ENCODE results near the gene PDZD4.

PDZD4 gene

GRCh38 chrX:153829799-153830639, at the start of gene PDZD4:
PDZD4 (minus strand) TSS chrX:153830544; CDS start chrX:153830298, 246 bp downstream.
- no peak for DNase-seq

- DNase-seq = no peak
Measured at GRCh38 chrX:153879741-153880439, 49.5 kb upstream of the PDZD4 start.

GRCh38 chrX:153878969-153879653, 48.8 kb upstream of the PDZD4 start:
- no peak for DNase-seq

- no peak for DNase-seq
Measured at GRCh38 chrX:153878345-153878744, 48.0 kb upstream of the PDZD4 start.

GRCh38 chrX:153877571-153878261, 47.4 kb upstream of the PDZD4 start:
- no peak for DNase-seq

GRCh38 chrX:153876112-153876491, 45.8 kb upstream of the PDZD4 start:
- DNase-seq = no peak

- DNase-seq = peak; percentile 49 to 57
Measured at GRCh38 chrX:153875391-153876111, 45.2 kb upstream of the PDZD4 start.

- no peak for DNase-seq
Measured at GRCh38 chrX:153874366-153875125, 44.2 kb upstream of the PDZD4 start.

- no peak for DNase-seq
Measured at GRCh38 chrX:153874085-153874365, 43.7 kb upstream of the PDZD4 start.

GRCh38 chrX:153873282-153874084, 43.1 kb upstream of the PDZD4 start:
- DNase-seq = no peak

GRCh38 chrX:153871946-153872878, 41.9 kb upstream of the PDZD4 start:
- DNase-seq = no peak

GRCh38 chrX:153871451-153871850, 41.1 kb upstream of the PDZD4 start:
- DNase-seq = no peak

GRCh38 chrX:153870791-153871360, 40.5 kb upstream of the PDZD4 start:
- DNase-seq = no peak

- DNase-seq = no peak
Measured at GRCh38 chrX:153870288-153870690, 39.9 kb upstream of the PDZD4 start.

- no peak for DNase-seq
Measured at GRCh38 chrX:153869473-153870287, 39.3 kb upstream of the PDZD4 start.

GRCh38 chrX:153868576-153869472, 38.5 kb upstream of the PDZD4 start:
- no peak for DNase-seq

- no peak for DNase-seq
Measured at GRCh38 chrX:153867671-153868070, 37.3 kb upstream of the PDZD4 start.
